NCI-H524 (cell line): ENCODE data around the gene UNC13A.

ENCODE experiments used
- DNase-seq, 2 experiments: peaks; one replicate each; lab custom pipeline; 2025; lab: John Stamatoyannopoulos, UW

The UNC13A gene

GRCh38 chr19:17687857-17688784 is at the start of gene UNC13A:
TSS of gene UNC13A (minus strand) at chr19:17688354. CDS start at chr19:17688199, 155 bp downstream.
- DNase-seq = peak; percentile 59 to 71

DNA sequence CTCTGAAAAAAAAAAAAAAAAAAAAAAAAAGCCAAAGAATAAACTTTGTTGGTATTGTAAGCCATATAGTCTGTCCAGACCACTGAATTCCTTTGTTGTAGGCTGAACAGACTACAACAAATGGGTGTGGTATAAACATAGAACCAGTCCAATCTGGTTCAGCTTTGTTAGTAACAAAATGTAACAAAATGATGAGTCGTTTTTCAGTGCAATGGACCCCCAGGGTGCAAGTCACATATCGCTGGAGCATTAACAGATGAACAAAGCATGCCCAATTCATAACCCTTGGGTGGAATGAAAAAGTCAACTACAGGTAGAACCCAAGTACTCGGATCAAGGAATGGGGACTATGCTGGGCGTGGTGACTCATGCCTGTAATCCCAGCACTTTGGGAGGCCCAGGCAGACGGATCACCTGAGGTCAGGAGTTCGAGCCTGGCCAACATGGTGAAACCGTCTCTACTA is 49.6 kb upstream of the UNC13A start:
- DNase-seq = no peak

- no peak for DNase-seq
Measured at GRCh38 chr19:17735410-17735809, 47.3 kb upstream of the UNC13A start.

DNA sequence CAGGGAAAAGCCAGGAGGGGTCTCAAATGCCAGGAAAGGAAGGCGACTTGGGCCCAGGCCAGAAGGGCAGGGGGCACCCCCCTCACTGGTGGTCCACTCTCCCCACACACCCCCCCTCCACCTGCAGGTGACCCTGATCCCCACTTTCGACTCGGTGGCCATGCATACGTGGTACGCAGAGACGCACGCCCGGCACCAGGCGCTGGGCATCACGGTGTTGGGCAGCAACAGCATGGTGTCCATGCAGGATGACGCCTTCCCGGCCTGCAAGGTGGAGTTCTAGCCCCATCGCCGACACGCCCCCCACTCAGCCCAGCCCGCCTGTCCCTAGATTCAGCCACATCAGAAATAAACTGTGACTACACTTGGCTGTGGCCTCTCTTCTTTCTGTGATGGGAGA is 46.0 kb upstream of the UNC13A start:
- no peak for DNase-seq

- DNase-seq = no peak
Measured at GRCh38 chr19:17733127-17733526, 45.0 kb upstream of the UNC13A start.

DNA sequence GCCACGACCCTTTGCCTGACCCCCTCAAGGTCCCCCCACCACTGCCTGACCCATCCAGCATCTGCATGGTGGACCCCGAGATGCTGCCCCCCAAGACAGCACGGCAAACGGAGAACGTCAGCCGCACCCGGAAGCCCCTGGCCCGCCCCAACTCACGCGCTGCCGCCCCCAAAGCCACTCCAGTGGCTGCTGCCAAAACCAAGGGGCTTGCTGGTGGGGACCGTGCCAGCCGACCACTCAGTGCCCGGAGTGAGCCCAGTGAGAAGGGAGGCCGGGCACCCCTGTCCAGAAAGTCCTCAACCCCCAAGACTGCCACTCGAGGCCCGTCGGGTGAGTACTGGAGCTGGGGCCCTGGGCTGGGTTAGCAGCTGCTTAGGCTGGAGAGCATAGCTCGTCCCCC is 39.7 kb upstream of the UNC13A start:
- DNase-seq = no peak

- DNase-seq = no peak
Measured at GRCh38 chr19:17726964-17727773, 39.0 kb upstream of the UNC13A start.

GRCh38 chr19:17726136-17726741 is 38.1 kb upstream of the UNC13A start:
- no peak for DNase-seq

DNA sequence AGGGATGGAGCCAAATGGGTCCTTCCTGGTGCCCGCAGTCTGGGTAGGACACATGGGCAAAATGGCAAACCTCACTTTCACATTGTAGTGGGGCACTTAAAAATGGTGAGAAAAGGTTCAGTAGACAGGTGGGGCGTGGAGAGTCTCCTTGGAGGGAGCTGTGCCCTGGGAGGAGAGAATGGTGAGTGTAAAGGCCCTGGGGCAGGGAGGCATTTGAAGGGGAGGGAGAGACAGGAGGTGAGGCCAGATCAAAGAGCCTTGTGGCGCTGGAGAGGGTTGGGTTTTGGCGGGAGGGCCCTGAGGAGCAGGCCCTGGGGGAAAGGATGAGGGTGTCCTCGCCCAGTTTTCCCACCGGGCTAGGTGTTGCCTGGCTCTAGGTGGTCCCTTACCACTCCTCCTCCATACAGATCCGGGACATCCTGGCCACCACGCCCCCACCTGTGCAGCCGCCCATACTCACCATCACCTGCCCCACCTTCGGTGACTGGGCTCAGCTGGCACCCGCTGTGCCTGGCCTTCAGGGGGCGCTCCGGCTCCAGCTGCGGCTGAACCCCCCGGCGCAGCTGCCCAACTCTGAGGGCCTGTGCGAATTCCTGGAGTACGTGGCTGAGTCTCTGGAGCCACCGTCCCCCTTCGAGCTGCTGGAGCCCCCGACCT is 37.4 kb upstream of the UNC13A start:
- DNase-seq = no peak

- DNase-seq = no peak
Measured at GRCh38 chr19:17724655-17725054, 36.5 kb upstream of the UNC13A start.

- DNase-seq = no peak
Measured at GRCh38 chr19:17722655-17723240, 34.6 kb upstream of the UNC13A start.

GRCh38 chr19:17721821-17722220 is 33.7 kb upstream of the UNC13A start:
- DNase-seq = no peak

- DNase-seq = no peak
Measured at GRCh38 chr19:17721111-17721628, 33.0 kb upstream of the UNC13A start.

DNA sequence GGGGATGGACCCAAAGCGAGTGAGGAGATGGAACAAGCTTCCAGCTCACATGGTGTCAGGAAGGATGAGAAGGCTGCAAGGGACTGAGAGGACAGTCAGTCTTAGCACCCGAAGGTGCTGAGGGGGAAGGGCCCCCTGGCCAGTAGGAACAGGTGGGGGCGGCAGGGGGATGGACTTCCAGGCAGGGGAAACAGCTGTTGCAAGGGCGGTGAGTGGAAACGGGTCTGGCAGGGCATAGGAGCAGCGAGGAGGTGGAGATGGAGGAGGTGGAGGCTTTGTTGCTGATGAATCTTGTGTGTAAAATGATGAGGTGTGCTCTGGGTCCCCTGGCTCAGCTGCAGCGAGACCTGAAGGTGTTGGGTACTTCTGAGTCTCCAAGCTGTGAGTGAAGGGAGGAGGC is 32.3 kb upstream of the UNC13A start:
- no peak for DNase-seq

- no peak for DNase-seq
Measured at GRCh38 chr19:17719730-17720400, 31.7 kb upstream of the UNC13A start.

DNA sequence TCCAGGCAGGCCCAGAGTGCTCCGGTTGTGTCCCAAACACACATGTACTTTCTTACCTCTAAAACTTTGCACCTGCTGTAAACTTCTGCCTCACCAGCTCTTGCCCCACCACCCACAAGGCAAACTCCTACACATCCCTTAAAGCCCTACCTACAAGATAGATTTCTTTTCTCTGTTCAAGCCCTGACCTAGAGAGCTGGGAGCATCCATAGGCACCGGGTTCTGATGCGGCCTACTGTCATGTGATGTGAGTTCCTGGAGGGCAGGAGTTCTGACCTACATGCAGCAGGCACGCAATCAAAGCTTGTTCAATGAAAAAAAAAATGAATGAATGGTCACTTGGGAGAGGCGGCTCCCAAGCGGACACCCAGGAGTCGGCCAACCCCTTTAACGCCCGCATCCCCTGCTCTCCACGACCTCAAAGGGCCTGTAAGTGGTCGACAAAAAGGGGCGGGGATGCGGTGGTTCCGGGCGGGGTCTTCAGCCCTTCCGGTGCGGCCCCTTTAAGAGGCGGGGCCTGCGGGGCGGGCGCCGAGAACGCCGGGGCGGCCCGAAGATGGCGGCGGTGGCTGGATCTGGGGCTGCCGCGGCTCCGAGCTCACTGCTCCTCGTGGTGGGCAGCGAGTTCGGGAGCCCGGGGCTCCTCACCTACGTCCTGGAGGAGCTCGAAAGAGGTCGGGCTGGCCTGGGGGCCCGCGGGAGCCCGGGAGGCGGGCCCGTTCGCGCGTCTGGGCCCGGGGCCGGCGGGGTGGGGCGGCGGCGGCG is 31.0 kb upstream of the UNC13A start, which contains the start of gene MAP1S:
MAP1S (plus strand) TSS at position 534 of the 765 bp plus-strand sequence; CDS start at position 557, 23 bp downstream.
- DNase-seq = peak in 1 of 2 experiments; percentile 76

DNA sequence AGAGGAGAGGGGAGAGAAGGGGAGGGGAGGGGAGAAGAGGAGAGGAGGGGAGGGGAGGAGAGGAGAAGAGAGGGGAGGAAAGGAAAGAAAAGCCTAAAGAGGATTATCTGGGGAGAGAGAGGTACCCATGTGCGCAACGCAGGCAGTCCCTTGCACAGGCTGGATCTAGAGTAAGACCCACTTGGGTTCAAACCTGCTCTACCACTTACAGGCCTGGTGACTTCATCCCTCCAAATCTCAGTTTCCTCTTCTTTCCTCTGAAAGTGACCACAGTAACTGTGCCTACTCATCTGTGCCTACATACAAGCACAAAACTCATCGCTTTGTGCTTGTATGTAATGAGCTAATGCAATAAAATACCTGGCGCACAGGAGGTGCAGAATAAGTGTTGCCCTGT is 30.4 kb upstream of the UNC13A start:
- peak in 1 of 2 experiments; percentile 30 for DNase-seq

DNA sequence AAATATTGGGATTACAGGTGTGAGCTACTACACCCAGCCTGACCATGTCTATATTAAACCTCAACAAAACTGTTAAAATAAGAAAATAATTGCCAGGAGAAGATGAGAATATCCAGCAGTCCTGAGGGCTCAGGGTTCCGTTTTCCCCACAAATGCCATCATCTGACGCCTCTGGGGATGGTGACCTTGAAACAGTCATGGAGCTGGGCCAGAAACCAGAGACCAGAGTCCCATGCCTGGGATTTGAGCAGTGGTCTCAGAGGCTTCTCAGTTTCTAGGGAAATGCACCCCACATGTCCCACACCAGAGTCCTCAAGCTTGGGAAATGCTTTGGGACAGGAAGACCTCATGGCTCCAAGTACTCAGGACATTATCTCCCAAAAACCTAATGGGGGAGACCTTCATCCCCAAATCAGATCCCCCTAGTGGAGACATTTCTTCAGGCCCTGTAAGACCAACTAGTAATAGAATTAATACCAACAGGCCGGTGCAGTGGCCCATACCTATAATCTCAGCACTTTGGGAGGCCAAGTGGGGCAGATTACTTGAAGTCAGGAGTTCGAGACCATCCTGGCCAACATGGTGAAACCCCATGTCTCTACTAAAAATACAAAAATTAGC is 28.3 kb upstream of the UNC13A start:
- no peak for DNase-seq

GRCh38 chr19:17711851-17712250 is 23.7 kb upstream of the UNC13A start:
- DNase-seq = no peak
